PC-9 (cell line): ENCODE measurements around the gene SPSB4. TPM values are rescaled to one million over a fixed set of nuclear protein-coding genes. Genes with fewer than 3 reads are reported as not detected.

Experiments used
- BruUV-seq: library from RNA; stranded (reverse); fragments of 400-500 nt; replicated peaks from 2 replicates; lab custom pipeline; 2021; lab: Mats Ljungman, UMichigan
- CTCF ChIA-PET: fragments of 300-600 bp; sonication (Branson Sonifier 250); formaldehyde crosslinking; loops from one replicate; lab custom pipeline; 2022; ENCODE audit warnings: antibody characterized with exemption; lab: Charles Lee
- POLR2A ChIA-PET: fragments of 300-600 bp; sonication (Branson Sonifier 250); formaldehyde crosslinking; loops from one replicate; lab custom pipeline; 2022; ENCODE audit warnings: antibody characterized with exemption; ENCODE audit not compliant: unreplicated experiment; lab: Charles Lee
- DNase-seq, 2 experiments: peaks; one replicate each; pipeline versions ENCODE4 v3.0.0 to v3.0.0-alpha.2; 2015 to 2022; ENCODE audit warnings: mixed read lengths in 1 of 2
- H2AFZ ChIP-seq: fragments of 200-600 bp; sonication (generic); 2 replicates; pipeline ENCODE4 v1.8.1; 2017; ENCODE audit warnings: antibody characterized with exemption
- H3F3A ChIP-seq: fragments of 200-600 bp; sonication (generic); 2 replicates; pipeline ENCODE4 v1.8.1; 2017; ENCODE audit warnings: antibody characterized with exemption, mild to moderate bottlenecking, low read depth; ENCODE audit not compliant: insufficient read depth
- H3K27ac ChIP-seq: fragments of 200-600 bp; sonication (generic); 2 replicates; pipeline ENCODE4 v1.6.1; 2016; ENCODE audit warnings: mixed run types
- H3K27me3 ChIP-seq: fragments of 200-600 bp; sonication (generic); 2 replicates; pipeline ENCODE4 v1.6.1; 2016; ENCODE audit warnings: low read depth, mixed run types; ENCODE audit not compliant: insufficient read depth
- H3K36me3 ChIP-seq: fragments of 200-600 bp; sonication (generic); 2 replicates; pipeline ENCODE4 v1.6.1; 2016; ENCODE audit warnings: low read depth, mixed run types
- H3K4me1 ChIP-seq: fragments of 200-600 bp; sonication (generic); replicated peaks from 2 replicates; pipeline ENCODE4 v1.6.1; 2016; ENCODE audit warnings: mixed run types; ENCODE audit not compliant: insufficient read depth
- H3K4me2 ChIP-seq: fragments of 200-600 bp; sonication (generic); 2 replicates; pipeline ENCODE4 v1.6.1; 2017; ENCODE audit warnings: mixed run types
- H3K4me3 ChIP-seq: fragments of 200-600 bp; sonication (generic); 2 replicates; pipeline ENCODE4 v1.6.1; 2016; ENCODE audit warnings: mixed run types
- H3K79me2 ChIP-seq: fragments of 200-600 bp; sonication (generic); 2 replicates; pipeline ENCODE4 v1.6.1; 2017; ENCODE audit warnings: low read depth, mixed run types
- H3K9me2 ChIP-seq: fragments of 200-600 bp; sonication (generic); 2 replicates; pipeline ENCODE4 v1.8.1; 2017; ENCODE audit warnings: mild to moderate bottlenecking; ENCODE audit not compliant: insufficient read depth
- H3K9me3 ChIP-seq: fragments of 200-600 bp; sonication (generic); 2 replicates; pipeline ENCODE4 v1.8.1; 2016; ENCODE audit warnings: low read depth; ENCODE audit not compliant: insufficient read depth
- H4K20me1 ChIP-seq: fragments of 200-600 bp; sonication (generic); 2 replicates; pipeline ENCODE4 v1.8.1; 2017; ENCODE audit not compliant: insufficient read depth
- EZH2 ChIP-seq: fragments of 200-600 bp; sonication (generic); IDR thresholded peaks from 2 replicates; pipeline ENCODE4 v1.8.0; 2017; ENCODE audit warnings: antibody characterized with exemption, low read depth
- intact Hi-C: fragments of 100-400 bp; cut with micrococcal nuclease; formaldehyde crosslinking; loops from one replicate; pipeline ENCODE4 v1.10.0; 2022; ENCODE audit not compliant: unreplicated experiment
- total RNA-seq: library from RNA; stranded (reverse); gene quantifications from 2 replicates; pipeline ENCODE4 v1.2.3, GENCODE V29; 2021
- TF ChIP-seq, protein P1 (sequence below): fragments of 200-600 bp; sonication (generic); conservative IDR thresholded peaks from 2 replicates; pipeline ENCODE4 v1.6.1; 2017; ENCODE audit warnings: mixed run types, antibody characterized with exemption, mild to moderate bottlenecking, moderate library complexity

Gene SPSB4
- total RNA-seq, 1 experiment from 2014 or later, result not detected

DNA sequence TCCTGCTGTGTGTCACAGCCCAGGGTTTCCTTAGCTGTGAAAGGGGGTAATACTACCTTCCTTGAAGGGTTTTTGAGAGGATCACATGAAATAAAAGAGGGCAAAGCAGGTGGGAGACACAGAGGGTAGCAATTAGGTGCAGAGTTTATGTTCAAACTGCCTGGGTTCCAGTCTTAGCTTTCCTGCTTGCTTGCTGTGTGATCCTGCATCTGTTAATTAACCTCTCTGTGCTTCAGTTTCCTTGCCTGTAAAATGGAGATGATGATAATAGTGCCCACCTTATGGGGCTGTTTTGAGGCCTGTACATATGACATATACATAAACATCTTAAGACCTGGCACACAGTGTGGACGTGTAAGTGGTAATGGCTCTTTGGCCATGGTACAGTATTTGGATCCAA is 35.0 kb downstream of the SPSB4 start:
- Histone ChIP-seq H3F3A (no peaks in the 10 kb centered on the region), H3K36me3 (no peaks in the 10 kb centered on the region), H3K9me2 (no peaks in the 10 kb centered on the region), H3K4me3 (no peak overlapping the region), H3K79me2 (no peaks in the 10 kb centered on the region), H4K20me1 (no peaks in the 10 kb centered on the region), H3K27me3 (peaks cover 13% of the 10 kb centered on the region), H3K4me2 (no peak overlapping the region), H3K4me1 (no peaks in the 10 kb centered on the region), H2AFZ (no peak overlapping the region), H3K27ac (no peak overlapping the region), H3K9me3 (no peaks in the 10 kb centered on the region)
- no peak for TF ChIP-seq EZH2
- TF ChIP-seq, protein P1, sequence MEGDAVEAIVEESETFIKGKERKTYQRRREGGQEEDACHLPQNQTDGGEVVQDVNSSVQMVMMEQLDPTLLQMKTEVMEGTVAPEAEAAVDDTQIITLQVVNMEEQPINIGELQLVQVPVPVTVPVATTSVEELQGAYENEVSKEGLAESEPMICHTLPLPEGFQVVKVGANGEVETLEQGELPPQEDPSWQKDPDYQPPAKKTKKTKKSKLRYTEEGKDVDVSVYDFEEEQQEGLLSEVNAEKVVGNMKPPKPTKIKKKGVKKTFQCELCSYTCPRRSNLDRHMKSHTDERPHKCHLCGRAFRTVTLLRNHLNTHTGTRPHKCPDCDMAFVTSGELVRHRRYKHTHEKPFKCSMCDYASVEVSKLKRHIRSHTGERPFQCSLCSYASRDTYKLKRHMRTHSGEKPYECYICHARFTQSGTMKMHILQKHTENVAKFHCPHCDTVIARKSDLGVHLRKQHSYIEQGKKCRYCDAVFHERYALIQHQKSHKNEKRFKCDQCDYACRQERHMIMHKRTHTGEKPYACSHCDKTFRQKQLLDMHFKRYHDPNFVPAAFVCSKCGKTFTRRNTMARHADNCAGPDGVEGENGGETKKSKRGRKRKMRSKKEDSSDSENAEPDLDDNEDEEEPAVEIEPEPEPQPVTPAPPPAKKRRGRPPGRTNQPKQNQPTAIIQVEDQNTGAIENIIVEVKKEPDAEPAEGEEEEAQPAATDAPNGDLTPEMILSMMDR, result no peak
- POLR2A ChIA-PET, result no interaction called here
- intact Hi-C loops, result no loop called here
- BruUV-seq, result no TSS peak
- no peak for DNase-seq
- CTCF ChIA-PET, result no interaction called here

DNA sequence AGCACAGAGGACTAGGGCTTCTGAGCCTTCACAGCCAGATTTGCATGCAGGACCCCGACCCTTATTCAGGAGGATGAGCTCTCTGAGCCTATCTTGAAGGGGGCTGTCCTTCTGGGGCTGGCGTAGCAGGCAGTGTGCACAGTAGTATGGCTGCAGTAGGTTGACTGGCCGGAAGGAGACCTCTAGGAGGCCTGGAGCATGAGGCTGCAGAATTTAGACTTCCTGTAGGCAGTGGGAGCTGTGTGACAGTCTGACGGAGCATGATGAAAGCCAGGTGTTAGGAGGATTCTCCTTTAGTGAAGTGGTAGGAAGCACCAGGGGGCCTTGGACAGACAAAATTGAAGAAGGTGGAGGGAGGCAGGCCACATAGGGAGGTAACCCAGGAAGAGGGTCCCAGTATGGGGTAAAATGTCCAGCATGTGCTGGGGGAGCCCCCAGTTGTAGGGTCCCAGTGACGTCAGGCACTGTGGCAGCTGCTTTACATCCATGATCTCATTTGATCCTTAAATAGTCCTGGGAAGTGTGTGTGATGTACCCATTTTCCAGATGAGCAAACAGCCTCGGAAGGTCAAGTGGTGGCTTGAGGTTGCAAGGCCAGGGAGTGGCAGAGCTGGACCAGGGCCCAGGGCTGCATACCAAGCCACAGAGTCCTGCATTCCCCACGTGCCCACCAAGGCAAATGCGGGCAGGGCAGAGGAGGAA is 36.1 kb downstream of the SPSB4 start:
- Histone ChIP-seq H3K4me3 (no peak overlapping the region), H4K20me1 (no peaks in the 10 kb centered on the region), H3K9me2 (no peaks in the 10 kb centered on the region), H3K36me3 (no peaks in the 10 kb centered on the region), H3K9me3 (no peaks in the 10 kb centered on the region), H3K79me2 (no peaks in the 10 kb centered on the region), H3K27me3 (peaks cover 14% of the 10 kb centered on the region), H3K27ac (no peak overlapping the region), H3F3A (no peaks in the 10 kb centered on the region), H3K4me1 (no peaks in the 10 kb centered on the region), H3K4me2 (no peak overlapping the region), H2AFZ (no peak overlapping the region)
- BruUV-seq, result no TSS peak
- intact Hi-C loops, result no loop called here
- no peak for DNase-seq
- ChIA-PET POLR2A (no interaction called here), CTCF (no interaction called here)
- TF ChIP-seq EZH2, result no peak
- TF ChIP-seq, protein P1, result no peak

DNA sequence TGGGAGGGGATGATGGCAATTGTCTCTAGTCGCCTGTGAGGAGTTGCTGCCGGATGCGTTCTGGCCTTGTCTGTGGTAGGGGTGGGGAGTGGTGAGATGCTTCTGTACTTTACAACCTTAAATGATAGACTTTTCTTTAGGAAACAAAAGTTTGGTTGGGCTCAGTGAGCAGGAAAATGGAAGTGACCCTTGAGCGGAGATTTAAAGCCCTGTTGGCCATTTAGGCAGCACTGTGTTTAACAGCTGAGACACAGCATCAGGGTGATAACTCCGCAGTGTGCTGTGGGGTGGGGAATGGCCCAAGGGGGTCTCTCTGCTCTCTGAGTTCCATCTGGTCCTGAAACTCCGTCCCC is 36.6 kb downstream of the SPSB4 start:
- ChIA-PET POLR2A (no interaction called here), CTCF (no interaction called here)
- Histone ChIP-seq H3K36me3 (no peaks in the 10 kb centered on the region), H3K9me2 (no peaks in the 10 kb centered on the region), H3F3A (no peaks in the 10 kb centered on the region), H3K79me2 (no peaks in the 10 kb centered on the region), H2AFZ (no peak overlapping the region), H3K9me3 (no peaks in the 10 kb centered on the region), H3K4me2 (no peak overlapping the region), H3K4me1 (no peaks in the 10 kb centered on the region), H3K27me3 (peaks cover 16% of the 10 kb centered on the region), H4K20me1 (no peaks in the 10 kb centered on the region), H3K27ac (no peak overlapping the region), H3K4me3 (no peak overlapping the region)
- intact Hi-C loops, result no loop called here
- TF ChIP-seq, protein P1, result no peak
- BruUV-seq, result no TSS peak
- DNase-seq, result no peak
